K562 (cell line): ENCODE results near the gene COMMD4.
"Not testable (repeated sequence)": the region's sequence is repeated elsewhere in the genome, so short reads cannot be mapped to it uniquely, and the experiment has no call there.

Experiments
- CREB3 ChIP-seq: fragments of 450-650 bp; conservative IDR thresholded peaks from 2 replicates; pipeline ENCODE4 v1.6.1; 2016; ENCODE audit warnings: missing genetic modification characterization, low read depth, mild to moderate bottlenecking, missing compliant biosample characterization, moderate library complexity
- CTCF ChIP-seq, 3 experiments: IDR thresholded peaks in 2 of 3; conservative IDR thresholded peaks in 1 of 3; 2 replicates each; pipeline ENCODE4 v1.5.1; 2011 to 2012; ENCODE audit warnings: low read length in 3 of 3, mild to moderate bottlenecking in 3 of 3, control low read depth in 2 of 3, improper control_type of control experiment in 1 of 3, inconsistent platforms in 1 of 3, low read depth in 1 of 3, mixed read lengths in 1 of 3, moderate library complexity in 1 of 3; ENCODE audit not compliant: insufficient read depth in 2 of 3
- FOXM1 ChIP-seq, 2 experiments: fragments of 450-650 bp in 1 of 2; sonication (generic) in 1 of 2; formaldehyde crosslinking in 1 of 2; IDR thresholded peaks; 2 replicates each; pipeline versions ENCODE4 v1.6.1 to v1.9.0; 2017 to 2022; ENCODE audit warnings: low read depth in 2 of 2, mild to moderate bottlenecking in 2 of 2, missing genetic modification reagents in 1 of 2, moderate library complexity in 1 of 2
- HINFP ChIP-seq: fragments of 450-650 bp; conservative IDR thresholded peaks from 2 replicates; pipeline ENCODE4 v1.6.1; 2016; ENCODE audit warnings: missing genetic modification characterization, low read depth, mild to moderate bottlenecking, control low read depth, missing compliant biosample characterization
- IFI16 ChIP-seq: fragments of 250-450 bp; sonication (Bioruptor Pico); IDR thresholded peaks from 2 replicates; pipeline ENCODE4 v2.1.2; 2022; ENCODE audit warnings: mild to moderate bottlenecking, inconsistent platforms
- NFE2 ChIP-seq: IDR thresholded peaks from 2 replicates; pipeline ENCODE4 v1.6.1; 2014; ENCODE audit warnings: antibody characterized with exemption, low read depth
- NFYB ChIP-seq: IDR thresholded peaks from 2 replicates; pipeline ENCODE4 v1.6.1; 2011; ENCODE audit warnings: mild to moderate bottlenecking, moderate library complexity; ENCODE audit not compliant: insufficient read length; ENCODE audit errors: extremely low read depth
- POLR2A ChIP-seq: fragments of 450-650 bp; conservative IDR thresholded peaks from 2 replicates; pipeline ENCODE4 v1.6.1; 2016
- USF2 ChIP-seq: sonication (generic); formaldehyde crosslinking; IDR thresholded peaks from 2 replicates; pipeline ENCODE4 v1.5.0; 2020; ENCODE audit warnings: missing genetic modification reagents
- ZBTB7A ChIP-seq: IDR thresholded peaks from 2 replicates; pipeline ENCODE4 v1.6.1; 2011; ENCODE audit warnings: low read depth, mild to moderate bottlenecking, low read length, moderate library complexity, borderline replicate concordance; ENCODE audit not compliant: control insufficient read depth

GRCh38 chr15:75343953-75344352 is 8.1 kb downstream of the COMMD4 start:
- not testable (repeated sequence) for TF ChIP-seq IFI16; NFYB; CTCF (IDR thresholded peaks at IDR 0.05 in 2 of 3, conservative IDR thresholded peaks at IDR 0.05 in 1 of 3; ENCODE audit: insufficient read depth in 2 of 3, low read depth in 1 of 3, low read length in 3 of 3); HINFP (tag); CREB3 (tag); USF2 (CRISPR knock-in tag); FOXM1 (IDR thresholded peaks at IDR 0.05; ENCODE audit: low read depth); FOXM1 (CRISPR knock-in tag; IDR thresholded peaks at IDR 0.05; ENCODE audit: low read depth); ZBTB7A; POLR2A; NFE2
